GM19240 (cell line): ENCODE measurements around the gene SAMM50.

Source experiments
- DNase-seq: peaks from one replicate; pipeline ENCODE4 v3.0.0; 2011; ENCODE audit warnings: low spot score; ENCODE audit not compliant: insufficient read length

The SAMM50 gene

GRCh38 chr22:43945632-43946383, 9.4 kb upstream of the SAMM50 start:
- peak; percentile 67 for DNase-seq

DNA sequence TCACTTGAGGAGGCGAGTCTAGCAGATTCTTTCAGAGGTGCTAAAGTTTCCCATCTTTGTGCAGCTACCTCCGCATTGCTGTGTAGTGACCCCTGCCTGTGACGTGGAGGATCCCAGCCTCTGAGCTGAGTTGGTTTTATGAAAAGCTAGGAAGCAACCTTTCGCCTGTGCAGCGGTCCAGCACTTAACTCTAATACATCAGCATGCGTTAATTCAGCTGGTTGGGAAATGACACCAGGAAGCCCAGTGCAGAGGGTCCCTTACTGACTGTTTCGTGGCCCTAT, 8.9 kb upstream of the SAMM50 start:
- DNase-seq, result no peak

DNA sequence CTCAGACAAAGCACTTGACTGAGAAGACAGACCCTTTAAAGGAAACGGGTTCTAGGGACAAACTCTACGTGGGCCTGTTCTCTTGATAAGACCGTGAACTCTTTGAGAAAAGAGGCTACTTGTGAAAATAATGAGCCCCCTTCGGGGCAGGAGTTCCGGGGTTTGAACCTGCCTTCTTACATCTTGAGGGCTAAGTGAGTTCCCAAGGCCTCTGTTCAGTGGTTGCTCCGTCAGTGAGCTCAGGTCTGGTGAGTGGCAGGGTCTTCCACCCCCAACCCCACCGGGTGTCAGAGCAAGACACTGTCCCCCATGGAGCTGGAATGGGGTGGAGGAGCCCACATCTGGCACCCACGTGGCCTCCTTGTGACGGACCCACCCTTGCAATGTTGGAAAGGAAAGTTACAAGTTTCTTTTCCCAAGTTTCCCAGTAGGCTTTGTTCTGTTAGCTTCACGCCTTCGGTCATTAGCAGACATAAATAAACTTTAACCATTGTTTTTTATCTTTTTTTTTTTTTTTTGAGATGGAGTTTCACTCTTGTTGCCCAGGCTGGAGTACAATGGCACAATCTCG, 6.3 kb upstream of the SAMM50 start:
- no peak for DNase-seq

GRCh38 chr22:43951391-43951790, 3.9 kb upstream of the SAMM50 start:
- DNase-seq, result no peak

DNA sequence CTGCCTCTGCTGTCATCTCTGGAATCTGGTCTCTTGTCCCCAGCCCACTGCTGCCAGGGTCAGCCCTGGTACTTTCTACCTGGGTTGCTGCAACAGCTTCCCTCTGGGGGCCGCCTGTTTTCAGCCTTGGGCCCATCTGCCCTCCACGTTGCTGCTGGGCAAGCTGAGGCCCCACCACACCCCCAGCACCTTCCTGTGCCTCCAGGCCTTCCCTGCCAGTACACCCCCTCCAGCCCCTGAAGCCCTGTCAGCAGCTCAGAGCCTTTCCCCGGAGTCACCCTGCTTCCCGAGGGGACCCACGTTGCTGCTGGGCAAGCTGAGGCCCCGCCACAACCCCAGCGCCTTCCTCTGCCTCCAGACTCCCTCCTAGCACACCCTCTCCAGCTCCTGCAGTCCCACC, 3.3 kb upstream of the SAMM50 start:
- DNase-seq, result no peak

DNA sequence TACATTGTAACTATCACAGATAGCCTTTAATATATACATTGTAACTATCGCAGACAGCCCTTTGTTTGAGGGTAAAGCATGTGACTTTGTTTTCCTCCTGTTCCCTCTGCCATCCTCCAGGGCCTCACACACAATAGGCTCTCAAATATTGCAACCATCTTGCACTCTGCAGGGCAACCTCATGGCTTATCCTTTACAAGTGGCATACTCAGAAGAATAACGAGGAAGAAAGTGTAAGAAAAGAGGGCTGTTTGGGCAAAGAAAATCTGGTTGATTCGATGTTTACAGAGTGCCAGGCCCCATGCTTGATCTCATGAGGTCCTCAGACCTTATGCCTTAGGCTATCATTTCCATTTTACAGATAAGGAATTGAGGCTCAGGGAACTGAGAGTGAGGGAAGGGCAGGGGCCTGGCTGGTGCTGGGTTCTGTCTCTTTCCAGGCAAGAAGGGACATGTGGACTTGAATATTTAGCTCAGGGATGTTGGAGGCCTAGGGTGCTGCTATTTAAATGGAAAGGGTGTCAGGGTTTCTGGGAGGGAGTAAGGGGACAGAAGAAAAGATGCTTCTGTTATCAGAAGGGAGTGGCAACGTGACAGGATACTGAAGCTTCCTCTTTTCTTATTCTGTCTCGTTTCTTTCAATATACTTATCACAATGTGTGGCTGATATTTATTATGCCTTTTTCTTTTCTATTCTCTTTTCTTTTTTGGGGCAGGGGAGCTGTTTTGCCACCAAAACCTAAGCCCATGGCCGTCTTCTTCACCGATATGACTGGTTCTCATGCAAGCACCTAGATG, 1.1 kb upstream of the SAMM50 start:
- no peak for DNase-seq

GRCh38 chr22:43955883-43956782, 891 bp downstream of the SAMM50 start:
- no peak for DNase-seq

- DNase-seq, result no peak
These were observed 1.7 kb downstream of the SAMM50 start for GRCh38 chr22:43956805-43957463.

DNA sequence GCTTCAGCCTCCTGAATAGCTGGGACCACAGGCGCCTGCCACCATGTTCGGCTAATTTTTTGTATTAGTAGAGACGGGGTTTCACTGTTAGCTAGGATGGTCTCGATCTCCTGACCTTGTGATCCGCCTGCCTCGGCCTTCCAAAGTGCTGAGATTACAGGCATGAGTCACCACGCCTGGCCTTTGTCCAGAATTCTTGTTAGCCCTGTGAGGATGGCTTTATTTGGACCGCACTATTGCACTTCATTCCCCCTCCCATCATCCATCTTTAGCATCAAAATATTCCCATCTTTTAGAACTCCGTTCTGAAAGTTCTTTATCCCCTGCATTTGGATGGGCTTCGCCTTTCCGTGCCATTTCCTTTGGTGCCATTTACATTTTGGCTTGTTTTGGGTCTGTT, 2.6 kb downstream of the SAMM50 start:
- no peak for DNase-seq

- DNase-seq, result no peak
These were observed 9.1 kb downstream of the SAMM50 start for GRCh38 chr22:43964314-43964857.

DNA sequence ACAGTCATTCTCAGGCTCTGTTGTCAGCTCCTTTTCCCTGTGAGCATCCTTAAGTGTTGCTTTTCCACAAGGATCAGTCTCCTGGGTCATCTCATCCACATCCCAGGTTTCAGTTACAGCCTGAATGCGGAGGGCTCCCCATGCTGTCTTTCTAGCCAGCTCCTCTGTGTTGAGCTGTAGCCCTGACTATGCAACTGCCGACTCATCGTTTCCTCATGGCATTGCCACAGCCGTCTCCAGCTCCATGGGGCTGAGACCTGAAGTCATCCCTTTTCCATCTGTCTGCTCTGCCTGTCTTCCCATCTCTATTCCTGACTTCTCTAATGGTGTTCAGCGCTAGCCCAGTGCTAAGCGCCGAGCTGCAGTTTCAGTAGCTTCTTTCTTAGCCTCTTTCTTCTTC, 11.8 kb downstream of the SAMM50 start:
- DNase-seq, result no peak

DNA sequence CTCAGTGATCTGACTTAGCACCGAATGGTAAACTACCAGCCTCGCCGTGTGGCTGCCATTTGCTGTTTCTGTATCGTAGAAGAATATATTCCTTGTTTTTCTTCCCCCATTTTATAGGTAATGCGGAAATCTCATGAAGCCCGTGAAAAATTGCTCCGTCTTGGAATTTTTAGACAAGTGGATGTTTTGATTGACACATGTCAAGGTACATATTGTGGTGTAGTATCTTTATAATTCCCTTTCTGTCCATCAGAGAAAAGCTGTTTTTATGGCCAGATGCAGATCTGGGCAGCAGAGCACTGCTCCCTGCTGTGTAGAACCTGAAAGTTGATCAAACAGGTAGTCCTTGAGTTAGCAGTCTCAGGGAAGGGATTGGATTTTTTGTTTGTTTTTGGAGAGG, 13.4 kb downstream of the SAMM50 start:
- DNase-seq, result no peak

DNA sequence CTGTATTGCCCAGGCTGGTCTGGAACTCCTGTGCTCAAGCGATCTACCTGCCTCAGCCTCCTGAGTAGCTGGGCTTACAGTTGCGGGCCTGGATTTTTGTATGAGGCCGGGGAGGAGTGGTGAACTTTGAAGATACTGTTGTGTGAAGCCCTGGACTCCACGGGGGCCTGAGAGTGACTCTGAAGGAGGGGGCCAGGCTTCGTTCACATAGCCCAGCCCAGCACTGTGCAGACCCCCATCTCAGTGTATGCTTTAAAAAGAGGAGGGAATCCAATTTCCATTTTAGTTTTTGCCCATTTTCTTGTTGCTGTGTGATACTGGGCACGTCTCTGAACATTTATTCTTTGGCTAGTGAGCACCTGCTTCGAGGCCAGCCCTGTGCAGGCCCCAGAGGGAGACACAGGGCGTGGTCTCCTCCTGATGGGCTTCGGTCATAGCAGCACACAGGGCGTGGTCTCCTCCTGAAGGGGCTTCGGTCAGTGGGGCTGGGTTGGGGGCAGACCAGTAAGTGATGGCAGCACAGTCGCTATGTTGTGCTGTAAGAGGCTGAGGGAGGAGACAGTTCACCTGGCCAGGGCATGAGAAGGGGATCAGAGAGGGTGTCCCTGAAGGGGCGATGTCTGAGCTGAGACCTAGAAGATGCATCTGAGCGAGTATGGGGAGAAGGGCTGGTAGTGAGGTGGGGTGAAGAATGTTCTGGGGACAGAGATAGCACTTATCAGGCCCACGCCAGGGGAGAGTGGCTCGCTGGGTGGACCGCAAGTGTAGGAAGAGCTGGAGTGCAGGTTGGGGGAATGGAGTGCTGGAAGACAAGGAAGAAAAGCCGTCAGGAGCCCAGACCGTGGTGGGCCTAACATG, 14.0 kb downstream of the SAMM50 start:
- no peak for DNase-seq

DNA sequence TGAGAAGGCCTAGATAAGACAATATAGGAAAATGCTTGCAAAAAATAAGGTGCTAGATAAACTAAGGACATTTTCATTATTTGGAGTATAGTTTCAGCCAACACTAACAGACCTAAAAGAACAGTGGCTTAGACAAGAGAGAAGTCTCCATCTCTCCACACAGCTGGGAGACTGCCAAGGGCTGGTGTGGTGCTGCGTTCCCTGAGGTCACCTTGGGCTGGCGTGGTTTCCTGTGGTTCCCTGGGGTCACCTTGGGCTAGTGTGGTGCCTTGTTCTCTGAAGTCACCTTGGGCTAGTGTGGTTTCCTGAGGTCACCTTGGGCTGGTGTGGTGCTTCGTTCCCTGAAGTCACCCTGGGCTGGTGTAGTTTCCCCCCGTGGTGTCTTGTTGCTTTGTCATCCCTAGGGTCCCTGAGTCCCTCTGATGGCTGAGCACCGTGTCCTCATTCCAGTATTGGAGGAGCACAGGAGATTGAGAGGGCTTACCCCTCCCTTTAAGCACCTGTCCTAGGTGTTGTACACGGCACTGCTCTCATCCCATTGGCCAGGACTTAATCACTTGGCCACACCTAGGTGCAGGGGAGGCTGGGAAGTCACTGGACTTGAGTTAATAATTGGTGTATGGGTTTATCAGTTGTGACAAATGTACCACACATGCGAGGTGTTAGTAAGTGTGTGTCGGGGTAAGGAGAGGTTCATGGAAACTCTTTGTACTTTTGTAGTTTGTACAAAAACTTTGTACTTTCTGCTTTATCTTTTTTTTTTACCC, 14.9 kb downstream of the SAMM50 start:
- no peak for DNase-seq

GRCh38 chr22:43971112-43971511, 15.9 kb downstream of the SAMM50 start:
- no peak for DNase-seq

DNA sequence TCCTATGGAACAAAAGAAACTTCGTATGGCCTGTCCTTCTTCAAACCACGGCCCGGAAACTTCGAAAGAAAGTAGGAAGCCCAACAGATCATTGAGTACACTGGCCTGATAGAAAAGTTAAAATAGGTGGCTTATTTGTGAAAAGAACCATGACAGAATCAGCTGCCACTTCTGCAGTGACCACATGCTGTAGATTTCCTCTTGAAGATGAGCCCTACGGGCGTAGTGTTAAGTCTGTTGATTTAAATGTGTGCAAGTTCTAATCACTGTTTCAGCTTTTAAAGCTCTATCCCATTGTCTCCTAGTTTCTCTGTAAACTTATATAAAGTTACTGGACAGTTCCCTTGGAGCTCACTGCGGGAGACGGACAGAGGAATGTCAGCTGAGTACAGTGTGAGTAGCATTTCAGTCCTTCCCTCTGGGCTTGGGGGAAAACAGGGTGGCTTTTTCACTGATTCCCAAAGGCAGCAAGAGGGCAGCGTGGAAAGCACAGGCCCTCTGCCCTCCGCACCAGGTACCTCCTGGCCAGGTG, 17.8 kb downstream of the SAMM50 start:
- no peak for DNase-seq

- DNase-seq, result no peak
These were observed 18.8 kb downstream of the SAMM50 start for GRCh38 chr22:43974028-43974545.

- no peak for DNase-seq
These were observed 19.8 kb downstream of the SAMM50 start for GRCh38 chr22:43975041-43975440.
